Prostate gland (tissue), 2 donors: ENCODE data around the gene DNAJC3. TPM values are rescaled to one million over a fixed set of nuclear protein-coding genes. Genes with fewer than 3 reads are reported as not detected.

Experiments
- DNase-seq: peaks from one replicate; pipeline ENCODE4 v3.0.0-alpha.2; 2019; ENCODE audit warnings: low spot score
- H3K27ac ChIP-seq, 2 donors: fragments of 200-600 bp; sonication (generic); 2 replicates each; pipeline ENCODE4 v1.5.1; 2017 to 2019
- H3K27me3 ChIP-seq: fragments of 200-600 bp; sonication (generic); replicated peaks from 2 replicates; pipeline ENCODE4 v1.5.1; 2019; ENCODE audit not compliant: insufficient read depth
- H3K36me3 ChIP-seq, 2 donors: fragments of 200-600 bp; sonication (generic); 1 replicate in 1 of 2; 2 replicates in 1 of 2; pipeline versions ENCODE4 v1.5.1 to v1.8.1; 2017 to 2019
- H3K4me1 ChIP-seq: fragments of 200-600 bp; sonication (generic); replicated peaks from 2 replicates; pipeline ENCODE4 v1.5.1; 2019
- H3K4me3 ChIP-seq, 2 donors: fragments of 200-600 bp; sonication (generic); 2 replicates each; pipeline ENCODE4 v1.5.1; 2017 to 2019
- H3K9me3 ChIP-seq: fragments of 200-600 bp; sonication (generic); 2 replicates; pipeline ENCODE4 v1.5.1; 2017
- POLR2A ChIP-seq: fragments of 450-650 bp; IDR thresholded peaks from one replicate; pipeline ENCODE4 v1.6.1; 2016; ENCODE audit warnings: antibody characterized with exemption, mild to moderate bottlenecking
- POLR2AphosphoS5 ChIP-seq: sonication (generic); formaldehyde crosslinking; IDR thresholded peaks from one replicate; pipeline ENCODE4 v1.6.1; 2017; ENCODE audit warnings: antibody characterized with exemption
- WGBS: methylation state at CpG from one replicate; pipeline ENCODE4 v1.1.5; 2018; 5-methylcytosine and 5-hydroxymethylcytosine counted together
- intact Hi-C: fragments of 100-400 bp; cut with DNase I; formaldehyde crosslinking; loops from one replicate; pipeline ENCODE4 v1.14.2; 2022
- total RNA-seq, 2 donors: library from RNA; depleted of rRNA; stranded (reverse); fragments of >200 nt; gene quantifications; one replicate each; pipeline ENCODE4 v1.1.0, GENCODE V29; 2016
- TF ChIP-seq, protein P1 (sequence below), 4 experiments: fragments of 200-600 bp in 2 of 4; fragments of 450-650 bp in 2 of 4; sonication (generic) in 2 of 4; IDR thresholded peaks; 1 replicate in 3 of 4; 2 replicates in 1 of 4; pipeline ENCODE4 v1.5.1; 2016 to 2019; ENCODE audit warnings: antibody characterized with exemption in 4 of 4, mild to moderate bottlenecking in 2 of 4, moderate library complexity in 2 of 4

DNAJC3 gene
- total RNA-seq, 2 donors from 2014 or later: 44.7 to 106 TPM

DNA sequence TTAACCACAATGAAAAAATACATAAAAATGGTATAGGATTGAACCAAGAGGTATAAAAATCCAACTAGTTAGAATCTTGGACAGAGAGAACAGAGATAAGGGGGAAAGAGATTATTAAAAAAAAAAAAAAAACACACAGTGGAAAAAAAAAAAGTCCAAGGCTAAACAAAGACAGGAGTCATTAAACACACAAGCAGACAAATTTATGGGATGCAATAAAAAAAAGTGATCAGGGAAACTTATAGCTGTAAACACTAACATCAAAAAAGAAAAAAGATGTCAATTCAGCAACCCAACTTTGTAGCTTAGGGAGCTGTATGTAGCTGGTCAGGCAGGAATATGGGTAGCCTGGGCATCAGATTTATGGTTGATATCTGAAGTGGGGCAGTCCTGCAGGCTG lies 129.0 kb downstream of the DNAJC3 start:
- Histone ChIP-seq H3K27me3 (no peaks in the 10 kb centered on the region), H3K9me3 (no peaks in the 10 kb centered on the region), H3K4me3 (no peak overlapping the region), H3K4me1 (no peaks in the 10 kb centered on the region), H3K27ac (no peak overlapping the region), H3K36me3 (no peaks in the 10 kb centered on the region)
- DNase-seq: no peak
- intact Hi-C loops: no loop called here
- TF ChIP-seq POLR2AphosphoS5: no peak
- no peak for TF ChIP-seq POLR2A
- TF ChIP-seq, protein P1, sequence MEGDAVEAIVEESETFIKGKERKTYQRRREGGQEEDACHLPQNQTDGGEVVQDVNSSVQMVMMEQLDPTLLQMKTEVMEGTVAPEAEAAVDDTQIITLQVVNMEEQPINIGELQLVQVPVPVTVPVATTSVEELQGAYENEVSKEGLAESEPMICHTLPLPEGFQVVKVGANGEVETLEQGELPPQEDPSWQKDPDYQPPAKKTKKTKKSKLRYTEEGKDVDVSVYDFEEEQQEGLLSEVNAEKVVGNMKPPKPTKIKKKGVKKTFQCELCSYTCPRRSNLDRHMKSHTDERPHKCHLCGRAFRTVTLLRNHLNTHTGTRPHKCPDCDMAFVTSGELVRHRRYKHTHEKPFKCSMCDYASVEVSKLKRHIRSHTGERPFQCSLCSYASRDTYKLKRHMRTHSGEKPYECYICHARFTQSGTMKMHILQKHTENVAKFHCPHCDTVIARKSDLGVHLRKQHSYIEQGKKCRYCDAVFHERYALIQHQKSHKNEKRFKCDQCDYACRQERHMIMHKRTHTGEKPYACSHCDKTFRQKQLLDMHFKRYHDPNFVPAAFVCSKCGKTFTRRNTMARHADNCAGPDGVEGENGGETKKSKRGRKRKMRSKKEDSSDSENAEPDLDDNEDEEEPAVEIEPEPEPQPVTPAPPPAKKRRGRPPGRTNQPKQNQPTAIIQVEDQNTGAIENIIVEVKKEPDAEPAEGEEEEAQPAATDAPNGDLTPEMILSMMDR (IDR thresholded peaks at IDR 0.05): no peak

GRCh38 chr13:95809429-95809828 lies 132.5 kb downstream of the DNAJC3 start:
- no peaks in the 10 kb centered on the region for H3K4me1 ChIP-seq
- 89% methylated on average over 5 of the region's 5 CpGs for WGBS
- H3K9me3 ChIP-seq: no peaks in the 10 kb centered on the region
- DNase-seq: no peak
- no peak overlapping the region for H3K4me3 ChIP-seq
- TF ChIP-seq POLR2A (no peak), POLR2AphosphoS5 (no peak)
- TF ChIP-seq, protein P1 (IDR thresholded peaks at IDR 0.05): no peak
- no peaks in the 10 kb centered on the region for H3K36me3 ChIP-seq
- intact Hi-C loops: no loop called here
- H3K27ac ChIP-seq: no peak overlapping the region
- no peaks in the 10 kb centered on the region for H3K27me3 ChIP-seq

GRCh38 chr13:95813139-95813538 lies 136.2 kb downstream of the DNAJC3 start:
- Histone ChIP-seq H3K27me3 (no peaks in the 10 kb centered on the region), H3K4me3 (no peak overlapping the region), H3K4me1 (no peaks in the 10 kb centered on the region), H3K36me3 (no peaks in the 10 kb centered on the region), H3K9me3 (no peaks in the 10 kb centered on the region), H3K27ac (no peak overlapping the region)
- WGBS: 95% methylated on average over 3 of the region's 3 CpGs
- intact Hi-C loops: no loop called here
- DNase-seq: no peak
- TF ChIP-seq POLR2A (no peak), POLR2AphosphoS5 (no peak)
- TF ChIP-seq, protein P1 (IDR thresholded peaks at IDR 0.05): no peak

- no peak overlapping the region for H3K4me3 ChIP-seq
- H3K36me3 ChIP-seq: no peaks in the 10 kb centered on the region
- intact Hi-C loops: no loop called here
- no peaks in the 10 kb centered on the region for H3K9me3 ChIP-seq
- no peaks in the 10 kb centered on the region for H3K27me3 ChIP-seq
- no peak overlapping the region for H3K27ac ChIP-seq
- DNase-seq: no peak
- WGBS: 86% methylated on average over 1 of the region's 1 CpG
- no peaks in the 10 kb centered on the region for H3K4me1 ChIP-seq
- no peak for TF ChIP-seq POLR2A
- TF ChIP-seq, protein P1 (IDR thresholded peaks at IDR 0.05): no peak
- TF ChIP-seq POLR2AphosphoS5: no peak
Measured at GRCh38 chr13:95814495-95814894, 137.6 kb downstream of the DNAJC3 start.

- DNase-seq: no peak
- Histone ChIP-seq H3K36me3 (no peaks in the 10 kb centered on the region), H3K27ac (no peak overlapping the region), H3K4me3 (no peak overlapping the region), H3K27me3 (no peaks in the 10 kb centered on the region), H3K4me1 (no peaks in the 10 kb centered on the region), H3K9me3 (no peaks in the 10 kb centered on the region)
- TF ChIP-seq, protein P1 (IDR thresholded peaks at IDR 0.05): no peak
- TF ChIP-seq POLR2AphosphoS5 (no peak), POLR2A (no peak)
- WGBS: 93% methylated on average over 5 of the region's 5 CpGs
- intact Hi-C loops: no loop called here
Measured at GRCh38 chr13:95822303-95822702, 145.4 kb downstream of the DNAJC3 start.
